ENCODE data around the gene CD6. TPM values are rescaled to one million over a fixed set of nuclear protein-coding genes. Genes with fewer than 3 reads are reported as not detected.

Gene CD6
- total RNA-seq, 4 donors from 2014 or later = 0.26 to 2.0 (median 0.91) TPM; not detected in 1

- Histone ChIP-seq H3K4me1 (no peaks in the 10 kb centered on the region), H3K9me3 (no peaks in the 10 kb centered on the region), H3K4me3 (no peak overlapping the region), H3K36me3 (no peaks in the 10 kb centered on the region), H3K27ac (no peak overlapping the region), H3K27me3 (no peaks in the 10 kb centered on the region)
- DNase-seq = no peak
- intact Hi-C loops (cut with DNase I; ENCODE audit: low total_unique reads) = no loop called here
- TF ChIP-seq CTCF (IDR thresholded peaks at IDR 0.05) = no peak
These were observed 3.2 kb downstream of the CD6 start for GRCh38 chr11:60974726-60975125.

GRCh38 chr11:60977224-60977623, 5.7 kb downstream of the CD6 start:
- no peaks in the 10 kb centered on the region for H3K27me3 ChIP-seq
- no peaks in the 10 kb centered on the region for H3K36me3 ChIP-seq
- no peaks in the 10 kb centered on the region for H3K4me1 ChIP-seq
- H3K4me3 ChIP-seq = no peak overlapping the region
- DNase-seq = no peak
- TF ChIP-seq POLR2A (IDR thresholded peaks at IDR 0.05) (no peak), CTCF (IDR thresholded peaks at IDR 0.05) (no peak)
- H3K27ac ChIP-seq = no peak overlapping the region
- intact Hi-C loops (cut with DNase I; ENCODE audit: low total_unique reads) = no loop called here
- H3K9me3 ChIP-seq = no peaks in the 10 kb centered on the region

- Histone ChIP-seq H3K27me3 (no peaks in the 10 kb centered on the region), H3K4me1 (no peaks in the 10 kb centered on the region), H3K9me3 (no peaks in the 10 kb centered on the region), H3K36me3 (no peaks in the 10 kb centered on the region), H3K27ac (no peak overlapping the region), H3K4me3 (no peak overlapping the region)
- DNase-seq = no peak
- intact Hi-C loops (cut with DNase I; ENCODE audit: low total_unique reads) = no loop called here
- TF ChIP-seq CTCF (IDR thresholded peaks at IDR 0.05) (no peak), POLR2A (IDR thresholded peaks at IDR 0.05) (no peak)
These were observed 6.4 kb downstream of the CD6 start for GRCh38 chr11:60977836-60978235.

GRCh38 chr11:60978546-60979380, 7.3 kb downstream of the CD6 start:
- Histone ChIP-seq H3K27ac (no peak overlapping the region), H3K36me3 (no peaks in the 10 kb centered on the region), H3K27me3 (no peaks in the 10 kb centered on the region), H3K9me3 (no peaks in the 10 kb centered on the region), H3K4me1 (no peaks in the 10 kb centered on the region), H3K4me3 (no peak overlapping the region)
- TF ChIP-seq CTCF (IDR thresholded peaks at IDR 0.05) = no peak
- no peak for TF ChIP-seq POLR2A (IDR thresholded peaks at IDR 0.05)
- DNase-seq = no peak
- intact Hi-C loops (cut with DNase I; ENCODE audit: low total_unique reads) = no loop called here

DNA sequence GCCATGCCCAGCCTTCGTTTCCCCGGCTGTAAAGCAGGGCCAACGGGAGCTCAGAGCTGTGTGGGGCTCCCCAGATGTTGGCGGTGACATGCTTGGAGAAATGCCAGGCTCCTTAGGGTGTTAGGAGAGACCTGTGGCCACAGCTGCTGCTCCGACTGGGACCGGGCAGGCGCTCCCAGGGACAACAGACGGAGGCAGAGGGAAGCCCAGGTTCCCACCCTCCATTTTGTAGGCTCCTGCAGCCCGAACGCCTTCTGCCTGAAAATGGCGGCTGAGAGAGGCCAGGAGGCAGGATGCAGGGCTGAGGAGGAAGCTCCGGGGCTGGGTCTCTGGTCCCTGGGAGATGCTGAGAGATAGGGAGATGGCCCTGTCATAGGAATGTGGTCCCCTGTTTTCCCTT, 10.0 kb downstream of the CD6 start:
- Histone ChIP-seq H3K27ac (no peak overlapping the region), H3K9me3 (no peaks in the 10 kb centered on the region), H3K4me1 (no peaks in the 10 kb centered on the region), H3K36me3 (no peaks in the 10 kb centered on the region), H3K27me3 (no peaks in the 10 kb centered on the region), H3K4me3 (no peak overlapping the region)
- intact Hi-C loops (cut with DNase I; ENCODE audit: low total_unique reads) = no loop called here
- no peak for TF ChIP-seq CTCF (IDR thresholded peaks at IDR 0.05)
- no peak for TF ChIP-seq POLR2A (IDR thresholded peaks at IDR 0.05)
- DNase-seq = no peak
